Neural crest cell (in vitro differentiated cells): Measurements from ENCODE around the gene STK17A. TPM values are rescaled to one million over a fixed set of nuclear protein-coding genes. Genes with fewer than 3 reads are reported as not detected.
"Not testable (repeated sequence)": the region's sequence is repeated elsewhere in the genome, so short reads cannot be mapped to it uniquely, and the experiment has no call there.

Experiments used
- DNase-seq: peaks from one replicate; pipeline ENCODE4 v3.0.0; 2021; ENCODE audit warnings: low read depth, mixed read lengths, low spot score
- H3K27ac Mint-ChIP-seq: one replicate; pipeline ENCODE4 v1.8.0; 2021; ENCODE audit warnings: mild to moderate bottlenecking, mixed read lengths; ENCODE audit not compliant: unreplicated experiment
- H3K27me3 Mint-ChIP-seq: 2 replicates; pipeline ENCODE4 v1.8.0; 2021; ENCODE audit warnings: low read depth, mild to moderate bottlenecking, mixed read lengths
- H3K36me3 Mint-ChIP-seq: 2 replicates; pipeline ENCODE4 v1.8.0; 2021; ENCODE audit warnings: low read depth, mild to moderate bottlenecking, mixed read lengths
- H3K4me1 Mint-ChIP-seq: 2 replicates; pipeline ENCODE4 v1.8.0; 2021; ENCODE audit warnings: mixed read lengths
- H3K4me3 Mint-ChIP-seq: one replicate; pipeline ENCODE4 v1.8.0; 2021; ENCODE audit warnings: mild to moderate bottlenecking, mixed read lengths
- H3K9me3 Mint-ChIP-seq: 2 replicates; pipeline ENCODE4 v1.8.0; 2021; ENCODE audit warnings: mixed read lengths
- total RNA-seq: library from RNA; stranded (reverse); gene quantifications from 2 replicates; pipeline ENCODE4 v1.2.1, GENCODE V29; 2021
- TF ChIP-seq, protein P1 (sequence below): fragments of 200-600 bp; sonication (generic); conservative IDR thresholded peaks from 2 replicates; pipeline ENCODE4 v1.5.0; 2021; ENCODE audit warnings: antibody characterized with exemption, mild to moderate bottlenecking

STK17A gene
- total RNA-seq, 1 donor from 2014 or later = 7.1 TPM

- no peaks in the 10 kb centered on the region for H3K27me3 Mint-ChIP-seq
- no peak overlapping the region for H3K27ac Mint-ChIP-seq
- peaks cover 17% of the 10 kb centered on the region for H3K9me3 Mint-ChIP-seq
- no peak for DNase-seq
- TF ChIP-seq, protein P1, sequence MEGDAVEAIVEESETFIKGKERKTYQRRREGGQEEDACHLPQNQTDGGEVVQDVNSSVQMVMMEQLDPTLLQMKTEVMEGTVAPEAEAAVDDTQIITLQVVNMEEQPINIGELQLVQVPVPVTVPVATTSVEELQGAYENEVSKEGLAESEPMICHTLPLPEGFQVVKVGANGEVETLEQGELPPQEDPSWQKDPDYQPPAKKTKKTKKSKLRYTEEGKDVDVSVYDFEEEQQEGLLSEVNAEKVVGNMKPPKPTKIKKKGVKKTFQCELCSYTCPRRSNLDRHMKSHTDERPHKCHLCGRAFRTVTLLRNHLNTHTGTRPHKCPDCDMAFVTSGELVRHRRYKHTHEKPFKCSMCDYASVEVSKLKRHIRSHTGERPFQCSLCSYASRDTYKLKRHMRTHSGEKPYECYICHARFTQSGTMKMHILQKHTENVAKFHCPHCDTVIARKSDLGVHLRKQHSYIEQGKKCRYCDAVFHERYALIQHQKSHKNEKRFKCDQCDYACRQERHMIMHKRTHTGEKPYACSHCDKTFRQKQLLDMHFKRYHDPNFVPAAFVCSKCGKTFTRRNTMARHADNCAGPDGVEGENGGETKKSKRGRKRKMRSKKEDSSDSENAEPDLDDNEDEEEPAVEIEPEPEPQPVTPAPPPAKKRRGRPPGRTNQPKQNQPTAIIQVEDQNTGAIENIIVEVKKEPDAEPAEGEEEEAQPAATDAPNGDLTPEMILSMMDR = no peak
- peaks cover 45% of the 10 kb centered on the region for H3K36me3 Mint-ChIP-seq
- H3K4me1 Mint-ChIP-seq = peaks cover 4% of the 10 kb centered on the region
- no peak overlapping the region for H3K4me3 Mint-ChIP-seq
These were observed 81.8 kb downstream of the STK17A start for GRCh38 chr7:43664681-43665080.

GRCh38 chr7:43666938-43667337 is 84.0 kb downstream of the STK17A start:
- Mint-ChIP-seq H3K4me1 (no peaks in the 10 kb centered on the region), H3K9me3 (peaks cover 24% of the 10 kb centered on the region), H3K36me3 (peaks cover 48% of the 10 kb centered on the region), H3K4me3 (no peak overlapping the region), H3K27ac (no peak overlapping the region), H3K27me3 (no peaks in the 10 kb centered on the region)
- DNase-seq = no peak
- TF ChIP-seq, protein P1 = no peak

DNA sequence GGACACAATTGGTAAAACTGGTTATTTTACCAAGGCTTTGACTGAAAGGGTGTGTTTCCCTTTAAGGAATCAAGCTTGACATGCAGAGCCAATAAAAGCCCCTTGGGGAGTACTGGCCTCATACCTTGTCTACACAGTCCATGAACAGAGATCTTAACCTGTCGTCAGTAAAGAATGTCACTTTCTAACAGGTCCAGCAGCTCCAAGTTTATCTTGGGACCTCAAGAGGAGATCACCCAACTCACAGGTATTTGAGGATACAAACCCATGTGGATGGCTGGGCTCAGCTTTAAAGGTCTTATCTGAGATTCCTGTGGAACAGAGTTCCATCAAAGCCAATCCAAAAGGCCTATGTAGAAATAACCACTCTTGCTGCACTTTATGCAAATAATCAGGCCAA is 85.1 kb downstream of the STK17A start:
- Mint-ChIP-seq H3K27ac (no peak overlapping the region), H3K4me3 (no peak overlapping the region), H3K27me3 (no peaks in the 10 kb centered on the region), H3K4me1 (no peaks in the 10 kb centered on the region), H3K36me3 (peaks cover 53% of the 10 kb centered on the region), H3K9me3 (peaks cover 29% of the 10 kb centered on the region)
- TF ChIP-seq, protein P1 = no peak
- no peak for DNase-seq

- Mint-ChIP-seq H3K4me1 (no peaks in the 10 kb centered on the region), H3K27me3 (no peaks in the 10 kb centered on the region), H3K9me3 (peaks cover 33% of the 10 kb centered on the region), H3K27ac (no peak overlapping the region), H3K4me3 (no peak overlapping the region), H3K36me3 (peaks cover 64% of the 10 kb centered on the region)
- TF ChIP-seq, protein P1 = no peak
- no peak for DNase-seq
These were observed 86.6 kb downstream of the STK17A start for GRCh38 chr7:43669286-43670081.

DNA sequence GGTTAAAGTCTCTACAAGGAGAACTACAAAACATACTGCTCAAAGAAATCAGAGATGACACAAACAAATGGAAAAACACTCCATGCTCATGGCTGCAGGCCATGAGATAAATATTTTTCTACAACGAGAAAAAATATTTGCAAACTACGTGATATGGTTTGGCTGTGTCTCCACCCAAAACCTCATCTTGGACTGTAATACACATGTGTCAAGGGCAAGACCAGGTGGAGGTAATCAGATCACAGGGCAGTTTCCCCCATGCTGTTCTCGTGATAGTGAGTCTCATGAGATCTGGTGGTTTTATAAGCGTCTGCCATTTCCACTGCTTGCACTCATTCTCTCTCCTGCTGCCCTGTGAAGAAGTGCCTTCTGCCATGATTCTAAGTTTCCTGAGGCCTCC is 88.6 kb downstream of the STK17A start:
- peaks cover 67% of the 10 kb centered on the region for H3K36me3 Mint-ChIP-seq
- no peak overlapping the region for H3K4me3 Mint-ChIP-seq
- H3K27me3 Mint-ChIP-seq = no peaks in the 10 kb centered on the region
- peaks cover 45% of the 10 kb centered on the region for H3K9me3 Mint-ChIP-seq
- DNase-seq = no peak
- TF ChIP-seq, protein P1 = no peak
- no peak overlapping the region for H3K27ac Mint-ChIP-seq
- H3K4me1 Mint-ChIP-seq = no peaks in the 10 kb centered on the region

DNA sequence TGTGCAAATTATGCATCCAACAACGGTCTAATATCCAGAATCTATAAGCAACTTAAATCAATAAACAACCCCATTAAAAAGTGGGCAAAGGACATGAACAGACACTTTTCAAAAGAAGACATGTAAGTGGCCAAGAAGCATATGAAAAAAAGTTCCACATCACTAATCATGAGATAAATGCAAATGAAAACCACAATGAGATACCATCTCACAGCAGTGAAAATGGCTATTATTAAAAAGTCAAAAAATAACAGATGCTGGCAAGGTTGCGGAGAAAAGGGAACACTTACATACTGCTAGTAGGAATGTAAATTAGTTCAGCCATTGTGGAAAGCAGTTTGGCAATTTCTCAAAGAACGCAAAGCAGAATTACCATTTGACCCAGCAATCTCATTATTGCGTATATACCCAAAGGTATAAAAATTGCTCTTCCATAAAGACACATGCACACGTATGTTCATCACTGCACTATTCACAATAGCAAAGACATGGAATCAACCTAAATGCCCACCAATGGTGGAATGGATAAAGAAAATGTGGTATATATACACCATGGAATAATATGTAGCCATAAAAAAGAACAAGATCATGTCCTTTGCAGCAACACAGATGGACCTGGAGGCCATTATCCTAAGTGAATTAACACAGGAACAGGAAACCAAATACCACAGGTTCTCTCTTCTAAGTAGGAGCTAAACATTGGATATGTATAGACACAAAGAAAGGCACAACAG is 90.5 kb downstream of the STK17A start:
- not testable (repeated sequence) for DNase-seq, H3K4me3 Mint-ChIP-seq, H3K27ac Mint-ChIP-seq, H3K4me1 Mint-ChIP-seq, H3K27me3 Mint-ChIP-seq
- H3K9me3 Mint-ChIP-seq = peaks cover 42% of the 10 kb centered on the region
- H3K36me3 Mint-ChIP-seq = peaks cover 53% of the 10 kb centered on the region
